Hindlimb muscle (tissue), 1 donor: ENCODE measurements around the gene ATP13A3. TPM values are rescaled to one million over a fixed set of nuclear protein-coding genes. Genes with fewer than 3 reads are reported as not detected.

ENCODE experiments used
- DNase-seq: peaks from one replicate; pipeline ENCODE4 v3.0.0-alpha.2; 2013
- polyA plus RNA-seq: library from polyadenylated mRNA; unstranded; fragments of 120-200 nt; gene quantifications from one replicate; pipeline ENCODE4 v1.2.1, GENCODE V29; 2013; ENCODE audit not compliant: insufficient read length

ATP13A3 gene
- polyA plus RNA-seq, 1 donor, result 24.4 TPM

DNA sequence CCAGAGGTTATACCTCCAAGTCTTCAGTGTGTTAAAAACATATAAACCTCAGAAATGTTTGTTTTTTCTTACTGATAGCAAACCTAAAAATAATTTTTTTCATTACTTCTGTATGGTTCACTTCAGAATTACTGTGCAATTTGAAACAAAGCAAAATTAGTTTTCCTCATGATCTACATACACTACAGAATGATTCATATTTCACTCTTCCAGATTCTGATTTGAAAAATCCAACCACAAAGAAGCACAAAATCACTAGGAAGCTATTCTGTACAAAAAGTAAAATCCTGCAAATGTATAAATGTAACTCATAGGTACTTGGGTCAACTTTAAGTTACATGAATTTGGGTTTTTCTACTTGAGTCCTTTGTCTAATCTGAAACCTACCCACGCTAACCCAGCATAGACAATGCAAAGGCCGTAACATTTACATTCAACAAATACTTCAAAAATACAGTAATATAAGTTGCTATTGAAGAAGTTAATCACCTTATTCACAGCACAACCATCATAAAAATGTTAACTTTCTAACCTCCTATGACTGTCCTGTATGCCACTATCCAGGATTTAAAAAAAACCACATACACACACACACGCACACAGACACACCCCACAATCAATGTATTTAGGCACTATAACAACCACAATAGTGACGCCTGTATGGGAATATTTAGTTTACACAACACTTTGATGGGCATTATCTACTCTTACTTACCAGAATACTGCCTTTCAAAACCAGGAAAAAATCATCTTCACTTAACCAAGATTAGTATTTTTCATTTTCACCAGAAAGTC, 11.5 kb downstream of the ATP13A3 start:
- no peak for DNase-seq

DNA sequence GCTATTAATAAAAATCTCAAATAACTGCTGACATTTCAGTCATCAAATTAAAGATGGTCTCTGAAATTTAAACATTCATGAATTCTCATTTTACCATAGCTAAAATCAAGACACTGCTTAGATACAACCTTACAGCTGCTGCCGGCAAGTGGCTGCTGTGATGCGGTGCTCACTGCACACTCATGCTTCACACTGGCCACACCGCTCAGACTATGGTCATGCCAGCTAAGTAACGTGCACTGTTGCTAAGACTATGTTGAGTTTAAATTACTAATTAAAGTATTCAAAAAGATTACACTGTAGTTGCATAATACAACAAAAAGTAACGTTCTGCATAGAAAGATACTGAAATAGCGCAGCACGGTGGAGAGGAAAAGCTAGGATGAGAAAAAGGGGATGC, 12.1 kb downstream of the ATP13A3 start:
- no peak for DNase-seq

GRCh38 chr3:194472290-194472920, 14.4 kb downstream of the ATP13A3 start:
- peak; percentile 46 for DNase-seq

GRCh38 chr3:194471863-194472262, 14.9 kb downstream of the ATP13A3 start:
- DNase-seq, result no peak

GRCh38 chr3:194470615-194471014, 16.2 kb downstream of the ATP13A3 start:
- DNase-seq, result no peak

- no peak for DNase-seq
Measured at GRCh38 chr3:194469977-194470376, 16.8 kb downstream of the ATP13A3 start.

DNA sequence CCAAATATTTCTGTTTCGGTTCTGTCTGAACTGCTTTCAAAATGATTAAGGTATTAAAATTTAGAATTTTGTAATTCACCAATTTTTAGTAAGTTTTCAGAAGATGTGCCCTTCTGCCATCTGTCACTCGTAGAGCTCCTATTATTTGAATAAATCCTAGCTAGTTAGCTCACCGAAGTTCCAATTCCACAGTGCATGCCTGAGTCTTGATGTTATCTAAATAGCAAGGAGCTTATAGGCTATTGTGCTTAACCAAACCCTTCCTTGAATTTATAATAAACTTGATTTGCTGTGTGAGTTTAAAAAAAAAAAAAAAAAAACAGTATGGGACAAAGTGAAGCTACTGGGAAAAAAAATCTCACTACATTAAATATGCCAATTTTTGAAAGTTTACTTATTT, 18.7 kb downstream of the ATP13A3 start:
- no peak for DNase-seq

- no peak for DNase-seq
Measured at GRCh38 chr3:194466761-194467356, 19.9 kb downstream of the ATP13A3 start.

GRCh38 chr3:194465920-194466570, 20.8 kb downstream of the ATP13A3 start:
- DNase-seq, result no peak

- no peak for DNase-seq
Measured at GRCh38 chr3:194465246-194465645, 21.6 kb downstream of the ATP13A3 start.

DNA sequence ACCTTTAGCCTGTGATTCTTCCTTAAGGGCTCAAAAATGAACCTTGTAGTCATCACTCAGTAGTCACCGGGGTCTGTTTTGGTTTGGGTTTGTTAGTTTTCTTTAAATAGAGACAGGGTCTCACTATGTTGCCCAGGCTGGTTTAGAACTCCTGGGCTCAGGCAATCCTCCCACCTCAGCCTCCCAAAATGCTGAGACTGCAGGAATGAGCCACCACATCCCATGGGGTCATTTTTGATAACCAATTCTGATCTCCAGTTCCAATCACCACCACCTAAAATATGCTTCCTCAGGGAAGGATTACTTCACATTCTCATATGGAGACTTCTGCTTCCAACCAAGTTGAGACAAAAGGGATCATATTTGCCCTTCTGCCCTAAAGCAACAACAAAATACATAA, 22.1 kb downstream of the ATP13A3 start:
- no peak for DNase-seq

GRCh38 chr3:194462936-194463335, 23.9 kb downstream of the ATP13A3 start:
- no peak for DNase-seq

DNA sequence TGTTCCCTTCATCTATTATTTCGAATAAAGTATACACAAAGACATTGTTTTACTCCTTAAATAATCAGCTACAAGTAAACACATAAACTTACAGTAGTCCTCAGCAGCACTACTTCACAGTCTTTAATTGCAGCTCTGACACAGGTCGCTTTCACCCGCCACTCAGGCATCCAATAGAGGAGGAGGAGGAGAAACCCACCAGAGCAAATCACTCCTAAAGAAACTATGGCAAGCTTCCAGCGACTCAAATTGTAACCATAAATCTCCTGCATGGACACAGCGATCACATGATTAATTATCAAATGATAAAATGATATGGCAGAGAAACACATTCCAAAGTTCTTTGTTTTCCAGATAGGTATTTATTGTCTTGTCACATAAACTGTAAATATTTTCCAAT, 26.2 kb downstream of the ATP13A3 start:
- no peak for DNase-seq

DNA sequence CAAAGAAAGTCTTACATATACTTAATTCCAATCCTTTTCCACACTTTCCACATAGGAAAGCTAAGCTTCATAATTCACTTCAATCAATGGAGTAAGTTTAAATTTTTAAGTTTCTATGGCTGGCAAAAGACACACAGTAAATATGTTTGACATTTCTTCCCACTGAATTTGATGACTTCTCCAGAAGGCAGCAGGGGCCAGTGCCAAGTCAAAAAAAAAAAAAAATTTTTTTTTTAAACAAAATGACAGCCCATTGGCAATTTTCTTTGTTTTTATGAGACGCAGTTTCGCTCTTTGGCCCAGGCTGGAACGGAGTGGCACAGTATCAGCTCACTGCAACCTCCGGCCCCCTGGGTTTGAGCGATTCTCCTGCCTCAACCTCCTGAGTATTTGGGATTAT, 28.7 kb downstream of the ATP13A3 start:
- peak; percentile 18 for DNase-seq

DNA sequence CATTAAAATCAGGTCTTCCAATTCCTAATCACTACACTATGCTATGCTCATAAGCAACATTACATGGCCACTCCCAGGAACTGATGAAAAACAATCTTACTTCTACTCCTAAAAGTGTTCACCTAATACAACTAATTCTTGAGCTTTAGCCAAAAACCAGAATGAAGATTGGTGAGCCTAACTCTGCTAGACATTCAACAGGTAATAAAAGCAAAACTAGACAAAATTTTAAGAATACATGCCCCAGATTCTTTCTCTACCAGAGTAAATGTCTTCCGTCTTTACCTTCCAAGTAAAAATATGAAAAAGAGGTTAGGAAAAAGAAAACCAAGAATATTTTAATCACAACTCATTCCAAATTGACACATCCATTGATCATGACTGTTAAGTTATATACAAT, 31.3 kb downstream of the ATP13A3 start:
- DNase-seq, result no peak

DNA sequence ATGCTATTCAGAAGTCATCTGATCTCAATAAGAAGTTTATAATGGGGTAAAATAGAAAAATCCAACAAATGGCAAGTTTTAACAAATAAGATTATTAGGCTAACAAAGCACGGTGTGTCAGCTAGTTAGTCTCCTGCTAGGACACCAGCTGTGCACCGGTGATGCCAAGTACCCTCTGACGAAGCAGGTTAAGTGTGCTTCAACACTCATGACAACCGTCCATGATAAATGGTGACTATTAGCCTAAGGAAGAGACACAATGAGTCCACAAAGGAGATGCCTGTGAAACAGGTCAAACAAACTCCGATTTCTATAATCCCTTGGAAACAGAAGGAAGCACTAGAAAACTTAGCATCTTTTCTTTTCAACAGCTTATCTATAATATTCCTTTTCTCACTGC, 36.5 kb downstream of the ATP13A3 start:
- no peak for DNase-seq

DNA sequence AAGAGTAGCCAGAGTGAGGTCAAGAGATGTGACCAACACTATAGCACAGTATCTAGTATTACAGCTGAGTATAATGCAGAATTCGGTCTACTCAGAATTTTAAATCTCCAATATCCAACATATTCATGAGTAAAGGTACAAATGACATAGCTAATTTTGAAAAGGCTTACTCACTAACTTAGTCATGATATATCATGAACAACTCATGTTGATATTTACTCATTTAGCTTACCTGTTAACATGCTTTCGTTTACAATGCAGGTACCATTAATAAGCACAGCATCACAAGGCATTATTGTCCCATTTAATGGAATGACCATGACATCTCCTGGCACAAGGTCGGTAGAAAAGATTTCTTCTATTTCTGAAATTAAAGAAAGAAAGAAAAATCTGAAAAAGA, 36.9 kb downstream of the ATP13A3 start:
- no peak for DNase-seq

- DNase-seq, result no peak
Measured at GRCh38 chr3:194447657-194448056, 39.1 kb downstream of the ATP13A3 start.

- no peak for DNase-seq
Measured at GRCh38 chr3:194447161-194447560, 39.6 kb downstream of the ATP13A3 start.

- DNase-seq, result no peak
Measured at GRCh38 chr3:194446754-194447153, 40.0 kb downstream of the ATP13A3 start.

DNA sequence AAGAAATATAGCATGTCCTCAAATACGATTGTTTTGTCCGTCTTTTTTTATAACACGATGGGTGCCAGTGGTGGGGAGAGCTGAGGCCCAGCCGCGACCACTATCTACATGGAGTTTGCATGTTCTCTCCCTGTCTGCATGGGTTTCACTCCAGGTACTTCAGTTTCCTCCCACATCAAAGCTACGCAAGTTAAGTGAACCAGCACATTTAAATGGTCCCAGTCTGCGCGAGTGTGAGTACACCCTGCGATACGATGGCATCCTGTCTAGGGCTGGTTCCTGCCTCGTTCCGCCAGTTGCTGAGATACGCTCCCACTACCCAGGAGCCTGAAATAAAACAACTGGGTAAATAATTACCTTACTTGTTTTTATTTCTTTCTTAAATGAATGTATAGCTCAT, 40.6 kb downstream of the ATP13A3 start:
- no peak for DNase-seq

DNA sequence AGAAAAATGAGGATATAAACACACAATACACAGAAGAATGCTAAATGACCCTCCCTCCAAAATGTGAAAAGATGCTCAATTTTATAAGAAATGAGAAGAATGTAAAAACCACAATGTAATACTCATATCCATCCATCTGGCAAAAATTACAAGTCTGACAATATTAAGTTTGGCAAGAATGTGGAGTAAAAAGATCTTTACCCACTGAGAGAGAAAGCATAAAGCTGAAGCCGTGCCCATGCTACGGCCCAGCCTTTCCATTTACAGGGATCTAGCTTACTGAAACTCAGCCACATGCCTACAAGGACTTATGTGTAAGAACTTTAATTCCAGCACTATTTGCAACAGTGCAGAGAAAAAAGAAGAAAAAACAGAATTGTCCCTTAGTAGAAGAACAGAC, 42.9 kb downstream of the ATP13A3 start:
- DNase-seq, result peak; percentile 14

GRCh38 chr3:194440756-194441155, 46.0 kb downstream of the ATP13A3 start:
- no peak for DNase-seq
